H9 (cell line): ENCODE results near the gene ZSWIM4. TPM values are rescaled to one million over a fixed set of nuclear protein-coding genes. Genes with fewer than 3 reads are reported as not detected.

Source experiments
- DNase-seq: peaks from one replicate; pipeline ENCODE4 v3.0.0-alpha.2; 2017
- H2AFZ ChIP-seq: one replicate; pipeline ENCODE4 v1.6.1; 2013; ENCODE audit warnings: mild to moderate bottlenecking, low read length, control low read depth, moderate library complexity
- H2AK5ac ChIP-seq: 2 replicates; pipeline ENCODE4 v1.6.1; 2013; ENCODE audit warnings: low read length, control low read depth, mixed read lengths; ENCODE audit not compliant: insufficient read length
- H2BK120ac ChIP-seq: one replicate; pipeline ENCODE4 v1.6.1; 2013; ENCODE audit warnings: low read depth, mild to moderate bottlenecking, low read length, control low read depth, inconsistent platforms; ENCODE audit not compliant: poor library complexity, severe bottlenecking
- H2BK12ac ChIP-seq: 2 replicates; pipeline ENCODE4 v1.6.1; 2013; ENCODE audit warnings: low read length, control low read depth, mixed read lengths, low read depth; ENCODE audit not compliant: insufficient read length
- H2BK15ac ChIP-seq: 2 replicates; pipeline ENCODE4 v1.6.1; 2013; ENCODE audit warnings: low read depth, low read length, control low read depth
- H2BK20ac ChIP-seq: one replicate; pipeline ENCODE4 v1.6.1; 2013; ENCODE audit warnings: low read depth, mild to moderate bottlenecking, low read length, control low read depth, inconsistent platforms; ENCODE audit not compliant: poor library complexity, severe bottlenecking
- H2BK5ac ChIP-seq: 2 replicates; pipeline ENCODE4 v1.6.1; 2013; ENCODE audit warnings: low read length, control low read depth, mixed read lengths; ENCODE audit not compliant: insufficient read length
- H3K14ac ChIP-seq: 2 replicates; pipeline ENCODE4 v1.6.1; 2013; ENCODE audit warnings: low read length, control low read depth; ENCODE audit not compliant: insufficient read depth
- H3K18ac ChIP-seq: 2 replicates; pipeline ENCODE4 v1.6.1; 2013; ENCODE audit warnings: low read depth, mild to moderate bottlenecking, mixed read lengths, low read length, control low read depth; ENCODE audit not compliant: insufficient read length
- H3K23ac ChIP-seq: 2 replicates; pipeline ENCODE4 v1.6.1; 2013; ENCODE audit warnings: low read length, control low read depth, mixed read lengths, low read depth; ENCODE audit not compliant: insufficient read length
- H3K23me2 ChIP-seq: 2 replicates; pipeline ENCODE4 v1.6.1; 2013; ENCODE audit warnings: low read depth, mild to moderate bottlenecking, mixed read lengths, low read length, control low read depth; ENCODE audit not compliant: insufficient read length, poor library complexity, severe bottlenecking
- H3K27ac ChIP-seq: 2 replicates; pipeline ENCODE4 v1.5.1; 2013; ENCODE audit warnings: low read length, control low read depth, mixed read lengths, low read depth; ENCODE audit not compliant: insufficient read length
- H3K27me3 ChIP-seq: 2 replicates; pipeline ENCODE4 v1.6.1; 2013; ENCODE audit warnings: low read length, control low read depth, inconsistent platforms; ENCODE audit not compliant: insufficient read depth
- H3K4ac ChIP-seq: 2 replicates; pipeline ENCODE4 v1.6.1; 2013; ENCODE audit warnings: low read depth, mild to moderate bottlenecking, control low read depth, inconsistent platforms, low read length, moderate library complexity
- H3K4me1 ChIP-seq: 2 replicates; pipeline ENCODE4 v1.6.1; 2013; ENCODE audit warnings: low read length, control low read depth, inconsistent platforms; ENCODE audit not compliant: insufficient read depth
- H3K4me2 ChIP-seq: 2 replicates; pipeline ENCODE4 v1.6.1; 2013; ENCODE audit warnings: low read length, control low read depth, mixed read lengths; ENCODE audit not compliant: insufficient read length, insufficient read depth
- H3K56ac ChIP-seq: 2 replicates; pipeline ENCODE4 v1.6.1; 2013; ENCODE audit warnings: low read depth, mild to moderate bottlenecking, mixed read lengths, low read length, control low read depth; ENCODE audit not compliant: insufficient read length
- H3K79me1 ChIP-seq: 2 replicates; pipeline ENCODE4 v1.6.1; 2013; ENCODE audit warnings: low read depth, mild to moderate bottlenecking, moderate library complexity, low read length, control low read depth, inconsistent platforms; ENCODE audit not compliant: insufficient read depth, poor library complexity, severe bottlenecking
- H3K79me2 ChIP-seq: 2 replicates; pipeline ENCODE4 v1.6.1; 2013; ENCODE audit warnings: low read length, control low read depth, inconsistent platforms; ENCODE audit not compliant: insufficient read depth
- H3K9ac ChIP-seq: 2 replicates; pipeline ENCODE4 v1.6.1; 2013; ENCODE audit warnings: low read length, control low read depth, mixed read lengths; ENCODE audit not compliant: insufficient read length; ENCODE audit errors: extremely low read depth
- H3K9me3 ChIP-seq: one replicate; pipeline ENCODE4 v1.6.1; 2013; ENCODE audit warnings: low read depth, low read length, inconsistent platforms; ENCODE audit not compliant: control insufficient read depth
- H3T11ph ChIP-seq: one replicate; pipeline ENCODE4 v1.6.1; 2013; ENCODE audit warnings: mild to moderate bottlenecking, low read length, control low read depth, inconsistent platforms
- H4K20me1 ChIP-seq: one replicate; pipeline ENCODE4 v1.6.1; 2013; ENCODE audit not compliant: control insufficient read depth, insufficient read length, insufficient read depth
- H4K5ac ChIP-seq: 2 replicates; pipeline ENCODE4 v1.6.1; 2013; ENCODE audit warnings: low read depth, mild to moderate bottlenecking, mixed read lengths, low read length, control low read depth; ENCODE audit not compliant: insufficient read length
- H4K8ac ChIP-seq: replicated peaks from 2 replicates; pipeline ENCODE4 v1.6.1; 2013; ENCODE audit warnings: low read length, control low read depth, mixed read lengths, low read depth; ENCODE audit not compliant: insufficient read length
- H4K91ac ChIP-seq: 2 replicates; pipeline ENCODE4 v1.6.1; 2013; ENCODE audit warnings: low read depth, mild to moderate bottlenecking, moderate library complexity, mixed read lengths, low read length, control low read depth; ENCODE audit not compliant: insufficient read length
- H3K27ac Mint-ChIP-seq, 3 experiments: 2 replicates in 2 of 3; 3 replicates in 1 of 3; pipeline ENCODE4 v1.8.0; 2020 to 2021; ENCODE audit warnings: mixed read lengths in 3 of 3, mild to moderate bottlenecking in 1 of 3, moderate library complexity in 1 of 3
- H3K27me3 Mint-ChIP-seq: 2 replicates; pipeline ENCODE4 v1.8.0; 2021; ENCODE audit warnings: low read depth, mild to moderate bottlenecking, moderate library complexity, mixed read lengths
- H3K36me3 Mint-ChIP-seq, 3 experiments: 2 replicates in 2 of 3; 3 replicates in 1 of 3; pipeline ENCODE4 v1.8.0; 2020 to 2021; ENCODE audit warnings: low read depth in 3 of 3, mixed read lengths in 3 of 3; ENCODE audit not compliant: insufficient read depth in 1 of 3
- H3K4me1 Mint-ChIP-seq, 2 experiments: 2 replicates each; pipeline ENCODE4 v1.8.0; 2020; ENCODE audit warnings: mixed read lengths in 2 of 2
- H3K4me3 Mint-ChIP-seq, 2 experiments: 2 replicates in 1 of 2; 3 replicates in 1 of 2; pipeline ENCODE4 v1.8.0; 2020 to 2021; ENCODE audit warnings: mild to moderate bottlenecking in 2 of 2, mixed read lengths in 2 of 2, moderate library complexity in 1 of 2
- H3K9me3 Mint-ChIP-seq, 2 experiments: 2 replicates in 1 of 2; 3 replicates in 1 of 2; pipeline ENCODE4 v1.8.0; 2020; ENCODE audit warnings: mild to moderate bottlenecking in 2 of 2, mixed read lengths in 2 of 2, moderate library complexity in 1 of 2
- CTCF ChIP-seq: fragments of 200-600 bp; sonication (generic); conservative IDR thresholded peaks from 3 replicates; pipeline ENCODE4 v1.8.0; 2021; ENCODE audit warnings: antibody characterized with exemption, mild to moderate bottlenecking
- WGBS: extraction: QIAGEN DNeasy Blood & Tissue Kit; methylation state at CpG from one replicate; pipeline ENCODE4 v1.1.7; 2013; ENCODE audit warnings: missing lambda C conversion rate, low lambda C conversion rate, mixed read lengths; ENCODE audit not compliant: insufficient read length; ENCODE audit errors: extremely low coverage; 5-methylcytosine and 5-hydroxymethylcytosine counted together
- total RNA-seq: library from RNA; stranded (reverse); gene quantifications from 2 replicates; pipeline ENCODE4 v1.2.1, GENCODE V29; 2021

The ZSWIM4 gene
- total RNA-seq, 1 experiment from 2014 or later: 50.7 TPM

GRCh38 chr19:13848798-13849676, 53.8 kb downstream of the ZSWIM4 start:
- Histone ChIP-seq H3K56ac (no peak overlapping the region), H3T11ph (no peak overlapping the region), H3K9me3 (no peaks in the 10 kb centered on the region), H3K23ac (no peak overlapping the region), H3K27me3 (no peaks in the 10 kb centered on the region), H3K4me1 (peaks cover 7% of the 10 kb centered on the region; the same call in 1 of the 2 replicates), H2BK12ac (peak overlapping the region; percentile 84), H2AFZ (no peak overlapping the region), H3K4me2 (no peak overlapping the region), H3K79me2 (no peaks in the 10 kb centered on the region), H3K14ac (0 out of 2 replicates have a peak overlapping the region, but pooled peaks have one; percentile 6), H2BK5ac (no peak overlapping the region), H4K20me1 (no peaks in the 10 kb centered on the region), H4K8ac (no peak overlapping the region), H2BK15ac (peak overlapping the region; percentile 90), H3K27ac (no peak overlapping the region), H3K23me2 (peaks cover 7% of the 10 kb centered on the region), H4K91ac (peak overlapping the region; percentile 88), H3K18ac (peak overlapping the region; percentile 83), H2AK5ac (no peak overlapping the region), H3K4ac (peak overlapping the region; percentile 42), H3K79me1 (no peaks in the 10 kb centered on the region), H3K9ac (no peak overlapping the region), H2BK120ac (no peak overlapping the region), H4K5ac (no peak overlapping the region), H2BK20ac (peak overlapping the region; percentile 84)
- no CpG with 5 or more reads among the region's 16 CpGs for WGBS
- Mint-ChIP-seq H3K9me3 (no peaks in the 10 kb centered on the region; a peak in 1 of 5 replicates), H3K27me3 (no peaks in the 10 kb centered on the region), H3K27ac (peak overlapping the region; percentile 33 to 66 (median 55); a peak in 6 of 7 replicates), H3K4me1 (peaks cover 31 to 38% of the 10 kb centered on the region in 2 experiments), H3K4me3 (peak overlapping the region in 1 of 2 experiments; percentile 29; a peak in 2 of 5 replicates), H3K36me3 (no peaks in the 10 kb centered on the region; a peak in 2 of 7 replicates)
- DNase-seq: peak; percentile 30
- TF ChIP-seq CTCF: no peak
